ENCODE measurements around the gene GAS2L2. TPM values are rescaled to one million over a fixed set of nuclear protein-coding genes. Genes with fewer than 3 reads are reported as not detected.

GAS2L2 gene
- total RNA-seq, 4 donors from 2014 or later, result not detected

DNA sequence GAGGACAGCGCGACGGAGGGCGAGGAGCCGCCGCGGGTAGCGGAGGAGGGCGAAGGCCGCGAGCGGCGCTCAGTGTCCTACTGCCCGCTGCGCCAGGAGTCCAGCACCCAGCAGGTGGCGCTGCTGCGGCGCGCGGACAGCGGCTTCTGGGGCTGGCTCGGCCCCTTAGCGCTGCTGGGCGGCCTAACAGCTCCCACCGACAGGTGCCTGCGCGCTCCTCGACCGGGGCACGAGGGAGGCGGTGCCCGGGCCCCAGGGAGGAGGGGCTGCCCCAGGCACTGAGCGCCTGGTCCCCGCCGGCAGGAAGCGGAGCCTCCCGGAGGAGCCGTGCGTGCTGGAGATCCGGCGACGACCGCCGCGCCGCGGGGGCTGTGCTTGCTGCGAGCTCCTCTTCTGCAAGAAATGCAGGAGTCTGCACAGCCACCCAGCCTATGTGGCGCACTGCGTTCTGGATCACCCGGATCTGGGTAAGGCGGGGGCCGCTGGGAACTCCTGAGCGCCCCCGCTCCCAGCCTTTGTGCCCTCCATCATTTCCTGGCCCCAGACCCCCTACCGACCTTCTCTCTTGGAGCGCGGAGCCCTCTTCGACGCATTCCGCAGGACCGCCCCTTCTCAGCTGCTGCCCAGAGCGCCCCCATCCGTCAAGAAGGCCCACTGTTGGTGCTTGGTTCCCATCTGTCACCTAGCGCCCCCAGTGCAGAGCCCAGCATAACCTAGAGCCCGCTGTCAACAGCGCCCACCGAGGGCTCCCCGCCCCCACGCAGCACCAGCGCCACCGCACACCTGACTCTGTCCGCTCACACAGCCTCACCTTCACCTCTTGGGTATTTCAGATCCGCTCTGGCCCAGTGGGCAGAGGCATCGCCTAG is 11.3 kb upstream of the GAS2L2 start:
- H3K9me3 ChIP-seq, result no peaks in the 10 kb centered on the region
- TF ChIP-seq, protein P1, sequence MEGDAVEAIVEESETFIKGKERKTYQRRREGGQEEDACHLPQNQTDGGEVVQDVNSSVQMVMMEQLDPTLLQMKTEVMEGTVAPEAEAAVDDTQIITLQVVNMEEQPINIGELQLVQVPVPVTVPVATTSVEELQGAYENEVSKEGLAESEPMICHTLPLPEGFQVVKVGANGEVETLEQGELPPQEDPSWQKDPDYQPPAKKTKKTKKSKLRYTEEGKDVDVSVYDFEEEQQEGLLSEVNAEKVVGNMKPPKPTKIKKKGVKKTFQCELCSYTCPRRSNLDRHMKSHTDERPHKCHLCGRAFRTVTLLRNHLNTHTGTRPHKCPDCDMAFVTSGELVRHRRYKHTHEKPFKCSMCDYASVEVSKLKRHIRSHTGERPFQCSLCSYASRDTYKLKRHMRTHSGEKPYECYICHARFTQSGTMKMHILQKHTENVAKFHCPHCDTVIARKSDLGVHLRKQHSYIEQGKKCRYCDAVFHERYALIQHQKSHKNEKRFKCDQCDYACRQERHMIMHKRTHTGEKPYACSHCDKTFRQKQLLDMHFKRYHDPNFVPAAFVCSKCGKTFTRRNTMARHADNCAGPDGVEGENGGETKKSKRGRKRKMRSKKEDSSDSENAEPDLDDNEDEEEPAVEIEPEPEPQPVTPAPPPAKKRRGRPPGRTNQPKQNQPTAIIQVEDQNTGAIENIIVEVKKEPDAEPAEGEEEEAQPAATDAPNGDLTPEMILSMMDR (IDR thresholded peaks at IDR 0.05), result peak; percentile 66 to 100 (median 95)
- TF ChIP-seq POLR2A (IDR thresholded peaks at IDR 0.05), result peak in 1 of 2 donors; percentile 37
- H3K4me3 ChIP-seq (replicated peaks in 1 of 3), result peak overlapping the region in 1 of 3 donors; percentile 25
- peaks cover 7 to 9% of the 10 kb centered on the region in 2 donors for H3K4me1 ChIP-seq
- no peaks in the 10 kb centered on the region for H3K27me3 ChIP-seq
- peak; percentile 92 to 94 for DNase-seq
- 3 to 4% methylated on average over 16 to 43 of the region's 75 CpGs for WGBS, 2 donors
- H3K27ac ChIP-seq, result peak overlapping the region in 2 of 3 donors; percentile 49 to 56
- intact Hi-C loops (cut with DNase I), result loop anchor here (2.0 kb wide), 1 partner anchor 40 kb away; no protein-coding TSS in a partner anchor
- H3K36me3 ChIP-seq, result no peaks in the 10 kb centered on the region

DNA sequence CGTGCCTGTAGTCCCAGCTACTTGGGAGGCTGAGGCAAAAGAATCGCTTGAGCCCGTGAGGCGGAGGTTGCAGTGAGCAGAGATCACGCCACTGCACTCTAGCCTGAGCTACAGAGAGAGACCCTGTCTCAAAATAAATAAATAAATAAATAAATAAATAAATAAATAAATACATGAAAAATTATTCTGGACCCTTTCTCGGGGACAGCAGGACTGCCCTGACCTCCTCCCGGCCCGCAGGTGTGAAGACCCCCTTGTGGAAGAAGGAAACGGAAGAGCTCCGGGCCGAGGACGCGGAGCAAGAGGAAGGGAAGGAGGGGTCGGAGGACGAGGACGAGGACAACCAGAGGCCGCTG is 10.7 kb upstream of the GAS2L2 start:
- Histone ChIP-seq H3K27me3 (no peaks in the 10 kb centered on the region), H3K4me3 (replicated peaks in 1 of 3) (peak overlapping the region in 1 of 3 donors; percentile 25), H3K9me3 (no peaks in the 10 kb centered on the region), H3K36me3 (no peaks in the 10 kb centered on the region), H3K4me1 (peaks cover 7 to 9% of the 10 kb centered on the region in 2 donors), H3K27ac (peak overlapping the region in 1 of 3 donors; percentile 56)
- peak in 1 of 2 donors; percentile 12 for DNase-seq
- intact Hi-C loops (cut with DNase I), result loop anchor here (2.0 kb wide), 1 partner anchor 41 kb away; no protein-coding TSS in a partner anchor
- WGBS, 2 donors, result 35 to 37% methylated on average over 17 of the region's 17 CpGs
- TF ChIP-seq, protein P1 (IDR thresholded peaks at IDR 0.05), result no peak
- TF ChIP-seq POLR2A (IDR thresholded peaks at IDR 0.05), result no peak

DNA sequence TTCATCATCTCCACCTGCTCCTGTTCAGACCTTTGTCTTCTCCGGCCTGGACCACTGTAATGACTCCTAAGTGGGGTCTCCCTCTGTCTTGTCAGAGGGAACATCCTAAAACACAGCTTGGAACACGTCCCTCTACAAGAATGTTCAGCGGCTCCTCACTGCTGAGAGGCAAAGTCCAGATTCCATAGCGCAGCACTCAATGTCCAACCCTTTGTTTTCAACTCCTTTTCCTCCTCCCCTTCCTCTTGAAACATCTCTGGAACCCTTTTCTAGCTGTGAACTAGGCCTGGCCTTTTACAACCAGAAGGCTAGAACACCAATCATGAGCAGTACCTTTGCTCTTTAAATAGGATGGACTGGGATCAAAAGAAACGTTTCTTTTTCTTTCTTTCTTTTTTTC is 8.6 kb upstream of the GAS2L2 start:
- intact Hi-C loops (cut with DNase I), result no loop called here
- DNase-seq, result no peak
- Histone ChIP-seq H3K27ac (no peak overlapping the region), H3K4me1 (peaks cover 7 to 9% of the 10 kb centered on the region in 2 donors), H3K36me3 (no peaks in the 10 kb centered on the region), H3K27me3 (no peaks in the 10 kb centered on the region), H3K9me3 (no peaks in the 10 kb centered on the region), H3K4me3 (replicated peaks in 1 of 3) (no peak overlapping the region)
- WGBS, 2 donors, result 87 to 91% methylated on average over 5 of the region's 5 CpGs
- TF ChIP-seq, protein P1 (IDR thresholded peaks at IDR 0.05), result no peak
- no peak for TF ChIP-seq POLR2A (IDR thresholded peaks at IDR 0.05)

DNA sequence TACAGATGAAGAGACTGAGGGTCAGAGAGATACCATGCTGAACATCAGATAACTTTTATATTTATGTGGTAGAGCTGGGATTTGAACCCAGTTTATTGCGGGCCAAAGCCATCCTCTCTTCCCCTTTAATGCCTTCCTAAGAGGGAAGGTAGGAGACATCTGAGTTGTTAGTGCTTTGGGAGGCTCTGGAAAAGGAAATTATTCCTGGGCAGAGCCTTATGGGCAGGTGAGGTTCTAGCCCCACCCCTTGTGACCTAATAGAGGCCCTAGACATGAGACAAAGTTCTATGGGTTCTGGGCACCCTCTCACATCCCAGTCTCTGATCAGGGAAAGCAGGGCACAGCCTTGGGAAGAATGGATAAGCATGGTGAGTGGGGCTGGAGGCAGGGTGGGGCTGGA is 7.5 kb upstream of the GAS2L2 start, which contains the start of gene C17orf50:
Gene C17orf50 (plus strand): TSS at position 301 of the 400 bp plus-strand sequence. CDS start 55 bp downstream, at position 356.
- TF ChIP-seq POLR2A (IDR thresholded peaks at IDR 0.05), result no peak
- TF ChIP-seq, protein P1 (IDR thresholded peaks at IDR 0.05), result no peak
- WGBS, 2 donors, result 61 to 100% methylated on average over 1 of the region's 1 CpG
- Histone ChIP-seq H3K4me3 (replicated peaks in 1 of 3) (no peak within 1 kb of the TSS), H3K9me3 (no peaks in the 10 kb centered on the region), H3K27me3 (no peaks in the 10 kb centered on the region), H3K4me1 (peaks cover 7 to 12% of the 10 kb centered on the region in 2 donors), H3K36me3 (no peaks in the 10 kb centered on the region), H3K27ac (no peak within 1 kb of the TSS)
- DNase-seq, result no peak
- intact Hi-C loops (cut with DNase I), result no loop called here

DNA sequence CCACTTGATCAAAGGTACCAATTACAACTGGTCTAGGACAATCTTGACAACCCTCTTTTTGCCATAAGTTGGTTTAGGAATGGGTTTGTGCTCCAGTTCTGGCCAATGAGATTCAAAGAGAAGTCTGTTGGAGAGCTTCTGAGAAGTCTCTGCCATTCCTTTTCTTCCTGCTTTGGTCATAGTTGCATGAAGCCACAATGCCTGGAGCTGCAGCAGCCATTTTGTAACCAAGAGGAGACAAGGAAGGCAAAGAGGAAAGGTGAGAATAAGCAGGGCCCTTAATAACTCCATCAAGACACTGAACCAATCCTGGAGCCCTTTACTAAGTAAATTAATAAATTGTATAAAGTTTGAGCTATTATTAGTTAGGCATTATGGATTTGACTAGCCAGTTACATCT is 4.2 kb upstream of the GAS2L2 start:
- Histone ChIP-seq H3K4me1 (peaks cover 7 to 8% of the 10 kb centered on the region in 2 donors), H3K36me3 (no peaks in the 10 kb centered on the region)

More for the DNA sequence above, 4.2 kb upstream of the GAS2L2 start:
- TF ChIP-seq, protein P1 (IDR thresholded peaks at IDR 0.05), result no peak
- no peak for TF ChIP-seq POLR2A (IDR thresholded peaks at IDR 0.05)
- H3K4me3 ChIP-seq (replicated peaks in 1 of 3), result no peak overlapping the region
- no peaks in the 10 kb centered on the region for H3K9me3 ChIP-seq
- DNase-seq, result no peak
- intact Hi-C loops (cut with DNase I), result no loop called here
- no peaks in the 10 kb centered on the region for H3K27me3 ChIP-seq
- H3K27ac ChIP-seq, result no peak overlapping the region

Measured in thyroid gland (tissue), 4 donors.